Posterior vena cava (tissue), 2 donors: ENCODE measurements around the gene HAUS6. TPM values are rescaled to one million over a fixed set of nuclear protein-coding genes. Genes with fewer than 3 reads are reported as not detected.
A peak's percentile ranks its signal among the peaks of the same experiment; 100 is the strongest.
"Not testable (repeated sequence)": the region's sequence is repeated elsewhere in the genome, so short reads cannot be mapped to it uniquely, and the experiment has no call there.

Experiments
- DNase-seq: peaks from one replicate; pipeline ENCODE4 v3.0.0-alpha.2; 2020; ENCODE audit warnings: low spot score
- intact Hi-C, 2 donors: fragments of 100-400 bp; cut with DNase I; formaldehyde crosslinking; loops; one replicate each; pipeline versions ENCODE4 v1.14.1 to v1.14.2; 2022 to 2023
- total RNA-seq, 2 donors: library from RNA; stranded (reverse); fragmentation: NEBNext Ultra II Directional; extraction: Animal tissue kit (Norgen Biotek cat#: 25700); gene quantifications; one replicate each; pipeline ENCODE4 v1.2.1, GENCODE V29; 2021
- donor health status: DM: yes; HTN: yes; CAD: no.
- donor health status: DM: yes; HTN: yes; CAD: no.

The HAUS6 gene
- total RNA-seq, 2 donors from 2014 or later: 9.8 to 10.5 TPM

DNA sequence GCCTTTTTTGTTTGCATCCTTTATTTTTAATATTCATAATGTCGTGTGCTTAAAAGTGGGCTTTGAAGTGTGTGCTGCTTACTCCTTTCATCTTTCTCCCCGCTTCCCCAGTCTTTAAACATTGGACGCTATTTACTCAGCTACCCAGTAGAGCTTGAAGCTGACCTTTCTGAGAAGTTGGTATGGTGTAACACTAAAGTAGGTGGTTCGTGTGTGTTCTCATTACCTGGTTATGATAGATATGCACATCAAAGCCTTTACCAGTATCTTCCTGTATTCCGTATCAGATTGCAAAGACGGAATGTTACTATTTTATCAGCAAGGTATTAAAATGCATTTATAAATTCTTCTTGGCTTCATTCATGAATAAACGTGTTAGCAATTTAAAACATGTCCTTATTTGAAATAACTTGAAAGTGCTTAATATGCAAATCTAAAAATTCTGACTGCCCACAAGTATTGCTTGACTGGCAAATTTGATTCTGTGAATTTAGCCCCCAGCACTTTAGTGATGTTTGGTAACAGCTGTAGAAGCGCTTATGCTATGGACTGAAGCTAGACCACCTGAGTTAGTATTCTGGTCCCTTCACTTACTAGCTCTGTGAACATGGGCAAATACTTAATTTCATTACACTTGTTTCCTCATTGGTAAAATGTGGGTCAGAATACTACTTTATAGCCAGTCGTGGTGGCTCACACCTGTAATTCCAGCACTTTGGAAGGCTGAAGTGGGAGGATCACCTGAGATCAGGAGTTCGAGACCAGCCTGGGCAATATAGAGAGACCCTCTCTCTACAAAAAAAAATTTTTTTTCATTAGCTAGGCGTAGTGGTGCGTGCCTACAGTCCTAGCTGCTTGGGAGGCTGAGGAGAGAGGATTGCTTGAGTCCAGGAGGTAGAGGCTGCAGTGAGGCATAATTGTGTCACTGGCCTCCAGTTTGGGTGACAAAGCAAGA is 51.8 kb downstream of the HAUS6 start:
- intact Hi-C loops: loop anchor here in 1 of 2 donors (10.0 kb wide), 1 partner anchor 54 kb away; the partner anchor contains the start of gene HAUS6
- DNase-seq: no peak

DNA sequence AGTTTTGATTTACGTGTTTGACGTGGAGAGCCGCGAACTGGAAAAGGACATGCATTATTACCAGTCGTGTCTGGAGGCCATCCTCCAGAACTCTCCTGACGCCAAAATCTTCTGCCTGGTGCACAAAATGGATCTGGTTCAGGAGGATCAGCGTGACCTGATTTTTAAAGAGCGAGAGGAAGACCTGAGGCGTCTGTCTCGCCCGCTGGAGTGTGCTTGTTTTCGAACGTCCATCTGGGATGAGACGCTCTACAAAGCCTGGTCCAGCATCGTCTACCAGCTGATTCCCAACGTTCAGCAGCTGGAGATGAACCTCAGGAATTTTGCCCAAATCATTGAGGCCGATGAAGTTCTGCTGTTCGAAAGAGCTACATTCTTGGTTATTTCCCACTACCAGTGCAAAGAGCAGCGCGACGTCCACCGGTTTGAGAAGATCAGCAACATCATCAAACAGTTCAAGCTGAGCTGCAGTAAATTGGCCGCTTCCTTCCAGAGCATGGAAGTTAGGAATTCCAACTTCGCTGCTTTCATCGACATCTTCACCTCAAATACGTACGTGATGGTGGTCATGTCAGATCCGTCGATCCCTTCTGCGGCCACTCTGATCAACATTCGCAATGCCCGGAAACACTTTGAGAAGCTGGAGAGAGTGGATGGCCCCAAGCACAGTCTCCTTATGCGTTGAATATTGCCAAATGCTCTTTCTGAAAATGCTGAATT is 52.6 kb downstream of the HAUS6 start:
- DNase-seq: no peak
- intact Hi-C loops: loop anchor here in 1 of 2 donors (10.0 kb wide), 2 partner anchors 55 to 135 kb away; partner anchors contain the start of gene HAUS6

DNA sequence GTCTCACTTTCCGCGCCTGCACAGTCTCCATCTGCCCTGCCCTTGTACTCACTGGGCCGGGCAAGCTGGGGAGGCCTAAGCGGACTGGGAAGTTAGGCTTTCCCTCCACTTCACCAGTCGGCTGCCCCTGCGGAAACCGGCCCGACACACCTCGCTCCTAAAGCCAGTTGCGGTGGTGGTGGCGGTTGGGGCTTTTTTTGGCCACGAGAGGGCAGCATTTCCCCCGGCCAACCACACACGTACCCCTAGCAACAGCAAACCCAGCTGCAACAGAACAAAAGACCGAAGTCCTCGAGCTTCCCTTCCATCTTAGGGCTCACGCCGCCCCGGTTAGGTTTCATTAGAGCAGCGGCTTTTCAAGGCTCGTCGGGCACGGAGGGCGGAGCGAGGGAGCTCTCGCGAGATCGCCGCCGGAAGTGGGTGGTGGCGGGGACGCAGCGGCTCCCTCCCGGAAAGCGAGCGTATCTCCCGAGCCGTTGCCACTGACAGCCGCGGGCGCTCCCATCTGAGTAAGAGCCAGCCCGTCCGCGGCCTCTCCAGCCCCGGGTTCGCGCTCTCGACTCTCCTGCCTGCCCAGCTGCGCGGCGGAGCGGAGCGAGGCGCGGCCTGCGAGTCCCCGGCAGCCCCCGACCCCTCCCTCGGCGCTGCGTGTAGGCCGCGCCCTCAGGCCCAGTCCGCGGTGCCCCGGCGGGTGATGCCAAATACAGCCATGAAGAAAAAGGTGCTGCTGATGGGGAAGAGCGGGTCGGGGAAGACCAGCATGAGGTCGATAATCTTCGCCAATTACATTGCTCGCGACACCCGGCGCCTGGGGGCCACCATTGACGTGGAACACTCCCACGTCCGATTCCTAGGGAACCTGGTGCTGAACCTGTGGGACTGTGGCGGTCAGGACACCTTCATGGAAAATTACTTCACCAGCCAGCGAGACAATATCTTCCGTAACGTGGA is 53.5 kb downstream of the HAUS6 start, which contains the start of gene RRAGA:
TSS of gene RRAGA (plus strand) at position 462 of the 951 bp plus-strand sequence. CDS start at position 695, 233 bp downstream.
- intact Hi-C loops: loop anchor here in 1 of 2 donors (10.0 kb wide), 1 partner anchor 136 kb away; no protein-coding TSS in a partner anchor
- DNase-seq: peak; percentile 99

DNA sequence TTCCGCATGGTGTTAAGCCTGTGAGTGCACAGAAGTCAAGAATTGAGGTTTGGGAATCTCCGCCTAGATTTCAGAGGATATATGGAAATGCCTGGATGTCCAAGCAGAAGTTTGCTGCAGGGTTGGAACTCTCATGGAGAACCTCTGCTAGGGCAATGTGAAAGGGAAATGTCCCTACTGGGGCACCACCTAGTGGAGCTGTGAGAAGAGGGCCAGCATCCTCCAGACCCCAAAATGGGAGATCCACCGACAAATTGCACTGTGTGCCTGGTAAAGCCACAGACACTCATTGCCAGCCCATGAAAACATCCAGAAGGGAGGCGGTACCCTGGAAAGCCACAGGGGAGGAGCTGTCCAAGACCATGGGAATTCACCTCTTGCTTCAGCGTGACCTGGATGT is 66.1 kb downstream of the HAUS6 start:
- no peak for DNase-seq
- intact Hi-C loops: no loop called here

DNA sequence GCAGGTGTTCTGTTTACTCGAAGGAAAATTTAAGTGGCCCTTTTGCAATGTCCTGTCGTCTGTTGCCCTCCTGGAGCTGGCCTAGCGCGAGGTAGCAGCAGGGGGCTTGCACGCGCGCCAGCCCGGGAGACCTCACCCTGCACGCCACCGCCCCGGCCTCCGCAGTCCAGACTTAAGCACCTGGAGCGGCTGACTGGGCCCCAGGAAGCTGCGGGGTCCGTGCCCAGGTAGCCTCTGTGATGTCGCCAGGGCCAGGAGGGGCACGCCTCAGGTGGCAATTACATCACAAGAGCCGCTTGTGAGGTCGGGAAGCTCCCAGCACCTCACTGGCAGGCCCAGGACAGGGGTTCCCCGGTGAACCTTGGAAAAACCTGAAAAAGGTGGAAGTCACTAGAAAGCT is 69.7 kb downstream of the HAUS6 start, which contains the start of gene SAXO1:
TSS of gene SAXO1 (minus strand) at position 195 of the 400 bp plus-strand sequence. CDS start 301 bp downstream, outside the sequence.
- intact Hi-C loops: no loop called here
- no peak for DNase-seq

DNA sequence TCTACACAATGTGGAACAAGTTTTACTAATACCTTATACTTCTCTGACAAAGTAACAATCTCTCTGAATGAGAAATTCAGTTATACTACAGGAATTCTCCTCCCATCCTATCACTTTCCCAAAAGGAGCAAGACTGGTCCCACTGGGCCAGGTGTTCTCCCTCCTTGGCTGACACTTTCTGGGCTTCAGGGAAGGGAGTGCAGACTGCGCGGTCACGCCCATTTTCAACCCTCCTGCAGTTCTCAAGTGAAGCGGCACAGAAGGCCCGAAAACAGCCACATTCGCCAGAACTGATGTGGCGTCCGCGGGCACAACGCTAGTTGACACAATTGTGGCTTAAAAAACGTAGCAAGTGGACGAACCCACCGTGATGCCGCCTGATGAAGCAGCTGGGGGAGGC is 70.3 kb downstream of the HAUS6 start:
- DNase-seq: no peak
- intact Hi-C loops: no loop called here

DNA sequence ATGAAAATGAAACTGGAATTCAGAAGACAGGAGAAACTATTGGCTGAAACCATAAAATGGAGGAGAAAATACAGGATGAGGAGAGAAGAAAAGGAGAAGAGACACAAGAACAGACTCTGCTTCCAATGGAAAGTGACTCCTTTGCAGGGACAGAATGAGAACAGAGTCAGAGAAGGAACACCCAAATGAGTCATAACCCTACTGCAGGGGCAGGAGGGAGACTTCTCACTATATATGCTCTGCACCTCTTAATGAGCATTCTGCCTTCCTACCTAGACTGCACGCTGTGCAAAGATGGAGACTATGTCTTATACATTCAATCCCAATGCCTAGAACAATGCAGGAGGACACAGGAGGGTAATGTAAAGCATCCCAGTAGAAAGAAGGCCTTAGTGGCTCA is 71.8 kb downstream of the HAUS6 start:
- no peak for DNase-seq
- intact Hi-C loops: no loop called here

DNA sequence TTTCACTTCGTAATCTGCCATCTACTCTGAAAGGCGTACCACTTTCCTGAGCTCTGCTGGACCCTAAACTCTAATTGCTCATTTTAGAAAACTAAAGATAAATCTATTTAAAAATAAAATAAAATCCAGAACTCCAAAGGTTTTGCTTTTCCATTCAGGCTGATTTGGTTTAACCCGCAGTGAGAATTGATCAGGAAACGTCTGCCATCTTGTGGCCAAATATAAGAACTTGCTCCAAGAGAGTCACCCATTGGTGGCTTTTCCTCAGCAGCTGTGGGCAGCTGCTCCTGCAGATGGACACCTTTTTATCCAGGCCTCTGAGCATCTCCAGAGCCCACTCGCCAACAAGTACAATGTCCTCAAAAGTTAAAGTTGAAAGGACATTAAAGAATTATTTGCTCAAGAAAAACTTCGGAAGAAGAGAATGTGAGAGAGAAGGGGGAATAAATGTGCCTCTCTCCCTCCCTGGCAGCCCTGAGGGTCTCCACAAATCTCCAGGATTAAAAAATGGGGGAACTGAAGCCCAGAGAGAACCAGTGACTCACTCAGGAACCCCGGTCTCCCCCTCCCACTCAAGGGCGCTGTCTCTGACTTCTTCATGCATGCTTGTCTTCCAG is 73.8 kb downstream of the HAUS6 start:
- no peak for DNase-seq
- intact Hi-C loops: loop anchor here (5.0 to 10.0 kb wide), 3 partner anchors 584 to 1214 kb away; no protein-coding TSS in a partner anchor

DNA sequence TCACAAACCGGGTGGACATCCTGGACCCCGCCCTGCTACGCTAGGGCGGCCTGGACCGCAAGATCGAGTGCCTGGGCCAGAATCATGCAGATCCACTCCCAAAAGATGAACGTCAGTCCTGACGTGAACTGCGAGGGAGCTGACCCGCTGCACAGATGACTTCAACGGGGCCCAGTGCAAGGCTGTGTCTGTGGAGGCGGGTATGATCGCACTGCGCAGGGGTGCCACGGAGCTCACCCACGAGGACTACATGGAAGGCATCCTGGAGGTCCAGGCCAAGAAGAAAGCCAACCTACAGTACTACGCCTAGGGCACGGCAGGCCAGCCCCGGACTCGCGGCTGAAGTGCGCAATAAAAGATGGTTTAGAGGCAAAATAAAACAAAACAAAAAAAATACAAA is 74.9 kb downstream of the HAUS6 start:
- intact Hi-C loops: loop anchor here (5.0 to 10.0 kb wide), 3 partner anchors 583 to 1213 kb away; no protein-coding TSS in a partner anchor
- no peak for DNase-seq

DNA sequence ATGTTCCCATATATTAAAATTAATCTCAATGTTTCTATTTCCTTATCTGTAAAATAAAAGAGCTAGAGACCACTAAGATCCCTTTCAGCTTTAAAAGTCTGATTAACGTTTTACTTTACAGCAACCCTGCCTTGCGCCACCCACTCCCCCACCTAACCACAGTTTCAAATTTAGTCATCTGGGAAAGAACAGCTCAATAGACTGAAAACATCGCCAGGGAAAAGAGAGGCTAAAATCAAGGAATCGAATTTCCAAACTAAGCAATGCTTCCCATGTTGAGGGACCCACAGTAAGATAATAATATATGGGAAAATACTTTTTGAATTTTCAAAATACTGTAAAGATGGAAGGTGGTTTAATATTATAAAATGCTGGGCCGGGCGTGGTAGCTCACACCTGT is 76.3 kb downstream of the HAUS6 start:
- intact Hi-C loops: loop anchor here (5.0 to 10.0 kb wide), 3 partner anchors 582 to 1212 kb away; no protein-coding TSS in a partner anchor
- no peak for DNase-seq

DNA sequence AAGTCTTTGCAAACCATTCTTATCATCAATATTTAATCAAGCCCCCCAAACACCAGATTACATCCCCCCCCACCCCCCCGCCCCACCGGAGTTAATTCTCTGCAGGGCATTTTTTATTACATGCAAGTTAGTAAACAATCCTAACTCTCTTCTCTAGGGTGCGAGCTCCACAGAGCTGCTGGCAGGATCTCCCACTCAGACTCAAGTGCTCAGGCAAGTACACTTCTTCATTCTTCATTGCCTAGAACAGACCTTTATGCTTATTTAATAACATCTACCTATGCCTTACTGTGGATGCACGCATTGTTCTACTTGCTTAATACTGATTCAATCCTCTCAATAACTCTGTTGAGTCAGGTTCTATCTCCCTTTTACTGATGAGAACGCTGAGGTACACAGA is 79.6 kb downstream of the HAUS6 start:
- DNase-seq: no peak
- intact Hi-C loops: loop anchor here (10.0 kb wide), 2 partner anchors 578 to 1208 kb away; no protein-coding TSS in a partner anchor

DNA sequence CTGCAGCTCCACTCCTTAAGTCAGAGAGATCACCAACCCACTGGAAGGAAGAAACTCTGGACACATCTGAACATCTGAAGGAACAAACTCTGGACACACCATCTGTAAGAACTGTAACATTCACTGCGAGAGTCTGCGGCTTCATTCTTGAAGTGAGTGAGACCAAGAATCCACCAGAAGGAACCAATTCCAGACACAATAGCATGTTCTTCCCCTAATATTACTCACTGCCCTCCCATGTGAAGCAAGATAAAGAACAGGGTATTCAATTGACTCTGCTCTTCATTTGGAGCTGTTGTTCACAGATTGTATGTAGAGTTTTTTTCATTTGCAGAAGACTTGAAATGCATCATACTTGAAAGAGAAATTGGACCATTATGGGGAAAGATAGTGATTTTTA is 80.5 kb downstream of the HAUS6 start:
- intact Hi-C loops: loop anchor here (10.0 kb wide), 2 partner anchors 577 to 1207 kb away; no protein-coding TSS in a partner anchor
- no peak for DNase-seq

DNA sequence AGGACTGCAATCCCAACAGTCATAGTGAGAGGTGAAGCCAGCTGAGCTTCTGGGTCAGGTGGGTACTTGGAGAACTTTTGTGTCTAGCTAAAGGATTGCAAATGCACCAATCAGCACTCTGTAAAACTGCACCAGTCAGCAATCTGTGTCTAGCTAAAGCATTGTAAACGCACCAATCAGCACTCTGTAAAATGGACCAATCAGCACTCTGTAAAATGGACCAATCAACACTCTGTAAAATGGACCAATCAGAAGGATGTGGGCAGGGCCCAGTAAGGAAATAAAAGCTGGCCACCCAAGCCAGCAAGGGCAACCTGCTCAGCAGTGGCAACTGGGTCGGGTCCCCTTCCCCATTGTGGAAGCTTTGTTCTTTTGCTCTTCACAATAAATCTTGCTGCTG is 81.1 kb downstream of the HAUS6 start:
- not testable (repeated sequence) for DNase-seq
- intact Hi-C loops: loop anchor here (10.0 kb wide), 2 partner anchors 577 to 1207 kb away; no protein-coding TSS in a partner anchor

DNA sequence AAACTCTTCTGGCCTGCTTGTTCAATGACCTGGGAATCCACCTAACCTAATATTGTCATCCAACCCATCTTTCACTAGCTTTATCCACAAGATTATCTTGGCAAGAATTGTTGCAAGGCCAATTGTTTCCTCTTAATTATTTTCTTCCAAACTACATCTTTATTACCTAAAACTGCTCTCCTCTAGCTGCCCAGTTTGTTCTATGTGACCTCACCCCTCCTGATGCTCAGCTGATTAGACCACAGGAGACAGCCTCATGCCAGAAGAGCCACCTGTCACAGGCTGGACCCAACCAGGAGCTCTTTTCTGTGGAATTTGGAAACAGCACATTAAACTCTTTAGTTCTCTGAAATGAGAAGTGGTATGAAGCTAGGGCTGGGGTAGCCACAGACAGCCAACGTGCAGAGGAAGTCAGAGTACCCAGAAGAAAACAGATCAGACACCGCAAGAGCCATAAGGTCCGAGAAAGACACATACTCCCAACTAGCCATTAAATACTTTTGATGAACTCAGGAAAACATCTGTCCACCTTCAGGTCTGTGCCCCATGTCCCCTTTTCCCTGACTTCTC is 81.7 kb downstream of the HAUS6 start:
- DNase-seq: no peak
- intact Hi-C loops: loop anchor here (10.0 kb wide), 2 partner anchors 576 to 1206 kb away; no protein-coding TSS in a partner anchor

DNA sequence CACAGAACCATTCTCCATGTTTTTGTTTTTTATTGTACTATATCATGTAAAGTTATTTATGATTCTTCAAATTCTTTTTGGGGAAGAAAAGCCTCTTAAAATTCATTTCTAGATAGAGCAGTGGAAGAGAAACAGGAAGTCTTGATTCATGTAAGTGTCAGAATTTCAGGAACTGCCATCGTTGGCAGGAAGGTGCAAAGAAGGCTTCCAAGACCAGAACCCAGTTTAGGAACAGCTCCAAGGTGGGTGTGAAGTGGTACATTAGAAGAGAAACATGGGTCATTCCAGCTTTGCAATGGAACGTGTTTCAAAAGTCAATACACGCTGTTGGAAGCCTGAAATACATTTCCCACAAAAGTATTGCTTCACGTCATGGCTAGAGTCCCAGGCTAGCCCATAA is 84.5 kb downstream of the HAUS6 start:
- intact Hi-C loops: loop anchor here in 1 of 2 donors (5.0 kb wide), 1 partner anchor 766 kb away; no protein-coding TSS in a partner anchor
- no peak for DNase-seq

DNA sequence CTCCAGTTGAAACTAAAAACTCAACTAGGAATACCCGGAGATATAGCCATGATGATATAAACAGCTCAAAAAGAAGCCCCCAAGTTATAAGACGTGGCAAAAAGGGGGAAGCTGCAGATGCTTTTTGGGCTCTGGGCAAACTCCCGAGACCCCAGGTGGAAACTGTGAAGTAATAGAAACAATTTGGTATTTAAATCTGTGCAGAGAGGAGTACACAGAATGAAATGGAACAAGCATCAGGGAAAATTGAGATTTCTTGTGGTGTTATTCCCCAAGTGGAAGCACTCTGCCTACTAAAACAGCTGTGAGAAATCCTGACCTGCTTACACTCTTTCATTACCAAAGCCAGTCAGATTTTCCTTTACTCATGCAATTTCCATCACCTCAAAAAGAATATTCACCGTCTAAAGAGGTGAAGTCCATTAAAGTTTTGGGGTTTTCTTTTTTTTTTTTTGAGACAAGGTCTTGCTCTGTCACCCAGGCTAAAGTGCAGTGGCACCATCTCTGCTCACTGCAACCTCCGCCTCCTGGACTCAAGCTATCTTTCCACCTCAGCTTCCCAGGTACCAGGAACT is 93.2 kb downstream of the HAUS6 start:
- intact Hi-C loops: no loop called here
- no peak for DNase-seq
